ENCODE results near the gene KRTAP4-2. TPM values are rescaled to one million over a fixed set of nuclear protein-coding genes. Genes with fewer than 3 reads are reported as not detected.
"Not testable (repeated sequence)": the region's sequence is repeated elsewhere in the genome, so short reads cannot be mapped to it uniquely, and the experiment has no call there.

The KRTAP4-2 gene
- total and polyA plus RNA-seq, 9 of the 15 experiments (the other 6 are each of a cell fraction or from before 2014, with no cell fraction given): not detected

DNA sequence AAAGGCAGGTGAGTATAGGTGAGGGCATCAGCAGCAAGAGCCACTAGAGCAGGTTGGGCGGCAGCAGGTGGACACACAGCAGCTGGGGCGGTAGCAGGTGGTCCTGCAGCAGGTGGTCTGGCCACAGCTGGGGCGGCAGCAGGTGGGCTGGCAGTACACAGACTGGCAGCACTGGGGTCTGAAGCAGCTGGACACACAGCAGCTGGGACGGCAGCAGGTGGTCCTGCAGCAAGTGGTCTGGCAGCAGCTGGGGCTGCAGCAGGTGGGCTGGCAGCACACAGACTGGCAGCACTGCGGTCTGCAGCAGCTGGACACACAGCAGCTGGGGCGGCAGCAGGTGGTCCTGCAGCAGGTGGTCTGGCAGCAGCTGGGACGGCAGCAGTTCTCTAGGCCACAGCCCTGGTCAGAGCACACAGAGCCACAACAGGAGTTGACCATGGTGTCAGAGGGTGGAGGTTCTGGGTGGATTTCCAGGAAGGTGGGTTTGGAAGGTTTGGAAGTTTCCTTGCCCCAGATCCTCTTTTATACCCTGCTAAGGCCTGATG, at the start of gene KRTAP4-2 (continued):
- TF ChIP-seq SP1 (CRISPR knock-in tag; IDR thresholded peaks at IDR 0.05): no peak
- no peak for TF ChIP-seq ZNF324 (CRISPR knock-in tag; IDR thresholded peaks at IDR 0.05)
- no peak for TF ChIP-seq NR2F6 (CRISPR knock-in tag; IDR thresholded peaks at IDR 0.05)

- H3K9me3 ChIP-seq (replicated peaks; ENCODE audit: control insufficient read depth, insufficient read depth, low read depth, low read length); POLR2A ChIA-PET; intact Hi-C loops (cut with micrococcal nuclease); H3K9ac ChIP-seq (ENCODE audit: insufficient read depth in 1 of 2, low read depth in 2 of 2, low read length in 2 of 2); BruUV-seq (replicated peaks); DNase-seq (ENCODE audit: extremely low read depth in 1 of 4, low spot score in 3 of 4); H2AFZ ChIP-seq (ENCODE audit: low read depth, low read length); H3K79me2 ChIP-seq (ENCODE audit: control insufficient read depth, insufficient read depth, low read length); in situ Hi-C loops (cut with MboI); ATAC-seq; FAIRE-seq; H3K27ac ChIP-seq (ENCODE audit: extremely low read depth, low read depth, low read length); H3K27me3 ChIP-seq (ENCODE audit: control insufficient read depth in 2 of 2, insufficient read depth in 2 of 2, low read length in 2 of 2); H3K4me2 ChIP-seq (ENCODE audit: insufficient read depth, low read length); H4K20me1 ChIP-seq (replicated peaks; ENCODE audit: control insufficient read depth, insufficient read depth, low read length); CTCF ChIA-PET (ENCODE audit: low intra/inter-chr PET ratio); H3K9me1 ChIP-seq (ENCODE audit: control insufficient read depth, insufficient read depth, low read length); H3K4me3 ChIP-seq; H3K36me3 ChIP-seq (ENCODE audit: control insufficient read depth, insufficient read depth, low read length); H3K4me1 ChIP-seq (replicated peaks in 1 of 2; ENCODE audit: control insufficient read depth in 2 of 2, insufficient read depth in 2 of 2, low read length in 2 of 2): not testable (repeated sequence)
- 0% methylated on average over 2 of the region's 4 CpGs for WGBS (ENCODE audit: insufficient coverage, low coverage, missing lambda C conversion rate)
Measured at GRCh38 chr17:41226598-41227095, 48.6 kb upstream of the KRTAP4-2 start, which contains the start of gene KRTAP9-2. KRTAP9-2 (plus strand) TSS chr17:41226648; CDS start chr17:41226655, 7 bp downstream.

DNA sequence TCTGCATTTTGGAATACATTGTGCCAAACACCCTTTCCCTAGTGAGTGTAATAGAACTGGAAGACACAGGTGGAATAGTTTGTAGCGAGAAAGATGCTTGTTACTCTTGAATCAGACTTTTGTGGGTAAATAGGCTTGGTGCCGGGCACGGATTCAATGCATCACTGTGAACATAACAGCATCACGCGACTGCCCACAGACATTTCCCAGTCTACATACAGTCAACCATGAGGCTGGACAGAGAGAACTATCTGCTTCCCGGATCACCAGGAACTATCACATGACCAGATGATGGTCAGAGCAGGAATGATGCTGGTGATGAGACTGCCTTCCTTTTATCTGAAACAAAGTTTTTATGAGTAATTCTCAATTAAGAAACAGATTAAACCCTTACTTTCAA, 48.0 kb upstream of the KRTAP4-2 start:
- no peaks in the 10 kb centered on the region for H3K4me1 ChIP-seq (replicated peaks in 1 of 2; ENCODE audit: control insufficient read depth in 2 of 2, insufficient read depth in 2 of 2, low read length in 2 of 2)
- H3K9me1 ChIP-seq (ENCODE audit: control insufficient read depth, insufficient read depth, low read length): no peaks in the 10 kb centered on the region
- no peak overlapping the region for H2AFZ ChIP-seq (ENCODE audit: low read depth, low read length)
- no peaks in the 10 kb centered on the region; a peak in 1 of 5 replicates for H3K27me3 ChIP-seq (ENCODE audit: control insufficient read depth in 2 of 2, insufficient read depth in 2 of 2, low read length in 2 of 2)
- no peak for TF ChIP-seq ZNF354B (CRISPR knock-in tag; IDR thresholded peaks at IDR 0.05)
- no peak for TF ChIP-seq TRIM24 (IDR thresholded peaks at IDR 0.05)
- TF ChIP-seq PHF21A (IDR thresholded peaks at IDR 0.05; ENCODE audit: borderline replicate concordance, low read depth): no peak
- TF ChIP-seq SMARCC2 (IDR thresholded peaks at IDR 0.05; ENCODE audit: low read depth): no peak
- H3K79me2 ChIP-seq (ENCODE audit: control insufficient read depth, insufficient read depth, low read length): no peaks in the 10 kb centered on the region
- H3K9me3 ChIP-seq (replicated peaks; ENCODE audit: control insufficient read depth, insufficient read depth, low read depth, low read length): no peaks in the 10 kb centered on the region
- H3K27ac ChIP-seq (ENCODE audit: extremely low read depth, low read depth, low read length): no peak overlapping the region
- FAIRE-seq (no peak), DNase-seq (ENCODE audit: extremely low read depth in 1 of 4, low spot score in 3 of 4) (no peak), ATAC-seq (no peak)
- H3K36me3 ChIP-seq (ENCODE audit: control insufficient read depth, insufficient read depth, low read length): no peaks in the 10 kb centered on the region
- ChIA-PET CTCF (ENCODE audit: low intra/inter-chr PET ratio) (no interaction called here), POLR2A (interaction anchor here (0.7 kb wide), 1 partner anchor 225 kb away, joined by 3 read pairs; no protein-coding TSS in a partner anchor)
- H4K20me1 ChIP-seq (replicated peaks; ENCODE audit: control insufficient read depth, insufficient read depth, low read length): no peaks in the 10 kb centered on the region
- no peak overlapping the region for H3K4me2 ChIP-seq (ENCODE audit: insufficient read depth, low read length)
- in situ Hi-C loops (cut with MboI) (no loop called here), intact Hi-C loops (cut with micrococcal nuclease) (no loop called here)
- H3K9ac ChIP-seq (ENCODE audit: insufficient read depth in 1 of 2, low read depth in 2 of 2, low read length in 2 of 2): no peak overlapping the region
- H3K4me3 ChIP-seq: no peak overlapping the region
- 1% methylated on average over 6 of the region's 6 CpGs for WGBS (ENCODE audit: insufficient coverage, low coverage, missing lambda C conversion rate)
- BruUV-seq (replicated peaks): no TSS peak
